HepG2 (cell line): ENCODE data around the gene MYPN. TPM values are rescaled to one million over a fixed set of nuclear protein-coding genes. Genes with fewer than 3 reads are reported as not detected.

Experiments
- ATAC-seq: fragments of 200-7000 bp; cut with Tn5 transposase; 3 replicates; pipeline ENCODE4 v1.9.1; 2020; ENCODE audit warnings: mild to moderate bottlenecking, moderate library complexity
- BruUV-seq: library from RNA; stranded (reverse); fragments of 400-500 nt; replicated peaks from 2 replicates; lab custom pipeline; 2021; lab: Mats Ljungman, UMichigan
- CTCF ChIA-PET: fragments of 300-600 bp; formaldehyde crosslinking; extraction: SDS; loops from one replicate; lab custom pipeline; 2021; ENCODE audit warnings: low total read pairs, inconsistent platforms, low intra/inter-chr PET ratio; lab: Yijun Ruan, JAX
- POLR2A ChIA-PET: fragments of 350-600 bp; sonication (Branson Sonifier 250); formaldehyde crosslinking; loops from one replicate; lab custom pipeline; 2020; ENCODE audit warnings: antibody characterized with exemption, inconsistent platforms; lab: Yijun Ruan, JAX
- DNase-seq: peaks from one replicate; pipeline ENCODE4 v3.0.0-alpha.2; 2015; ENCODE audit warnings: low spot score
- FAIRE-seq: peaks from 3 replicates; lab custom pipeline; 2011; peaks lifted over from hg19 to GRCh38; lab: Jason Lieb, UNC
- H2AFZ ChIP-seq: one replicate; pipeline ENCODE4 v1.6.1; 2011; ENCODE audit warnings: low read length, inconsistent platforms
- H3K27ac ChIP-seq: fragments of 300-600 bp; 3 replicates; pipeline ENCODE4 v1.8.0; 2011; ENCODE audit warnings: mixed run types, mild to moderate bottlenecking, mixed read lengths, low read length, inconsistent platforms; ENCODE audit not compliant: insufficient read depth; ENCODE audit errors: extremely low read length
- H3K27me3 ChIP-seq, 2 experiments: fragments of 200-600 bp in 1 of 2; 2 replicates in 1 of 2; 3 replicates in 1 of 2; pipeline versions ENCODE4 v1.6.0 to v1.8.0; 2011; ENCODE audit warnings: low read length in 2 of 2, mild to moderate bottlenecking in 2 of 2, moderate library complexity in 2 of 2, inconsistent platforms in 1 of 2; ENCODE audit not compliant: insufficient read depth in 2 of 2, control insufficient read depth in 1 of 2
- H3K36me3 ChIP-seq, 2 experiments: fragments of 200-600 bp in 1 of 2; replicated peaks in 1 of 2; 2 replicates in 1 of 2; 3 replicates in 1 of 2; pipeline versions ENCODE4 v1.5.1 to v1.8.0; 2011; ENCODE audit warnings: low read length in 2 of 2, inconsistent platforms in 1 of 2; ENCODE audit not compliant: insufficient read depth in 2 of 2, control insufficient read depth in 1 of 2
- H3K4me1 ChIP-seq: 2 replicates; pipeline ENCODE4 v1.5.1; 2012; ENCODE audit warnings: low read length, inconsistent platforms; ENCODE audit not compliant: insufficient read depth
- H3K4me2 ChIP-seq: 2 replicates; pipeline ENCODE4 v1.6.0; 2011; ENCODE audit warnings: low read depth, low read length, inconsistent platforms
- H3K4me3 ChIP-seq, 3 experiments: fragments of 200-600 bp in 1 of 3; sonication (generic), shearing (Covaris generic) in 1 of 3; replicated peaks in 1 of 3; 2 replicates each; pipeline ENCODE4 v1.5.1; 2011 to 2016; ENCODE audit warnings: low read length in 3 of 3, inconsistent platforms in 2 of 3, low read depth in 2 of 3, mild to moderate bottlenecking in 2 of 3, control low read depth in 1 of 3, mixed read lengths in 1 of 3; ENCODE audit not compliant: insufficient read depth in 1 of 3
- H3K79me2 ChIP-seq: one replicate; pipeline ENCODE4 v1.6.1; 2011; ENCODE audit warnings: low read length, inconsistent platforms; ENCODE audit not compliant: insufficient read depth
- H3K9ac ChIP-seq: 2 replicates; pipeline ENCODE4 v1.6.0; 2011; ENCODE audit warnings: mild to moderate bottlenecking, low read depth, low read length, inconsistent platforms; ENCODE audit not compliant: insufficient read depth
- H3K9me3 ChIP-seq: 2 replicates; pipeline ENCODE4 v1.5.1; 2012; ENCODE audit warnings: mild to moderate bottlenecking, low read length
- H4K20me1 ChIP-seq: 2 replicates; pipeline ENCODE4 v1.6.0; 2011; ENCODE audit warnings: inconsistent platforms, mild to moderate bottlenecking, low read length, moderate library complexity; ENCODE audit not compliant: insufficient read depth
- FOXA3 ChIP-seq: IDR thresholded peaks from 2 replicates; pipeline ENCODE4 v1.6.1; 2016; ENCODE audit warnings: missing genetic modification reagents, missing compliant biosample characterization
- KLF6 ChIP-seq: IDR thresholded peaks from 2 replicates; pipeline ENCODE4 v1.8.0; 2016; ENCODE audit warnings: missing biosample characterization, missing genetic modification reagents
- MIXL1 ChIP-seq: IDR thresholded peaks from 2 replicates; pipeline ENCODE4 v1.6.1; 2016
- NFE2L2 ChIP-seq: fragments of 150-350 bp; IDR thresholded peaks from 2 replicates; pipeline ENCODE4 v1.6.1; 2014; ENCODE audit warnings: low read length
- RAD21 ChIP-seq: fragments of 450-650 bp; formaldehyde crosslinking; IDR thresholded peaks from 2 replicates; pipeline ENCODE4 v1.5.0; 2020; ENCODE audit warnings: mild to moderate bottlenecking
- RXRB ChIP-seq: IDR thresholded peaks from 2 replicates; pipeline ENCODE4 v1.6.1; 2016; ENCODE audit warnings: borderline replicate concordance, missing genetic modification reagents, missing compliant biosample characterization
- SMC3 ChIP-seq: IDR thresholded peaks from 2 replicates; pipeline ENCODE4 v1.6.1; 2011; ENCODE audit warnings: low read length, improper control_type of control experiment
- STAG1 ChIP-seq: sonication (generic); formaldehyde crosslinking; IDR thresholded peaks from 2 replicates; pipeline ENCODE4 v1.4.0; 2020; ENCODE audit warnings: missing genetic modification reagents
- ZSCAN12 ChIP-seq: sonication (generic); formaldehyde crosslinking; IDR thresholded peaks from 2 replicates; pipeline ENCODE4 v1.9.0; 2021; ENCODE audit warnings: mild to moderate bottlenecking, missing genetic modification reagents
- WGBS: methylation state at CpG from one replicate; pipeline ENCODE4 v1.1.6; 2017; ENCODE audit warnings: low lambda C conversion rate; 5-methylcytosine and 5-hydroxymethylcytosine counted together
- in situ Hi-C: cut with HindIII; loops from 2 replicates; pipeline ENCODE4 v1.10.0; 2017; ENCODE audit warnings: low pct_unique_long_range_greater_than_20kb; ENCODE audit not compliant: extremely low pct_ligation_motif_present
- intact Hi-C: fragments of 100-400 bp; cut with micrococcal nuclease; formaldehyde crosslinking; loops from one replicate; pipeline ENCODE4 v1.10.0; 2022; ENCODE audit not compliant: unreplicated experiment
- polyA plus RNA-seq, 8 experiments: library from polyadenylated mRNA; depleted of rRNA in 3 of 8; stranded (reverse) in 7 of 8; unstranded in 1 of 8; fragments of >200 nt; fragmentation: Illumina TruSeq in 4 of 8; extraction: Trizol in 4 of 8; gene quantifications; 2 replicates each; pipeline versions ENCODE4 v1.2.1 to v1.2.3, GENCODE V29; 2011 to 2016; ENCODE audit warnings: low read depth in 4 of 8, missing spikeins in 1 of 8, mixed read lengths in 1 of 8; ENCODE audit not compliant: insufficient read depth in 1 of 8
- total RNA-seq, 5 experiments: library from RNA; depleted of rRNA; stranded (reverse); fragments of >200 nt; fragmentation: Illumina TruSeq; extraction: Trizol; gene quantifications; 2 replicates each; pipeline ENCODE4 v1.2.3, GENCODE V29; 2016; ENCODE audit warnings: low read depth in 1 of 5
- TF ChIP-seq, protein P1 (sequence below): sonication (generic); formaldehyde crosslinking; IDR thresholded peaks from 2 replicates; pipeline ENCODE4 v1.4.0; 2020; ENCODE audit warnings: missing genetic modification reagents, borderline replicate concordance
- TF ChIP-seq, protein P2 (sequence below): IDR thresholded peaks from 2 replicates; pipeline ENCODE4 v1.6.1; 2012; ENCODE audit warnings: low read depth, low read length, improper control_type of control experiment
- TF ChIP-seq, protein P3 (sequence below): sonication (generic); formaldehyde crosslinking; IDR thresholded peaks from 2 replicates; pipeline ENCODE4 v1.5.0; 2020; ENCODE audit warnings: mild to moderate bottlenecking, missing genetic modification reagents, moderate library complexity
- TF ChIP-seq, protein P4 (sequence below): sonication (generic); formaldehyde crosslinking; IDR thresholded peaks from 2 replicates; pipeline ENCODE4 v1.4.0; 2020; ENCODE audit warnings: mild to moderate bottlenecking, missing genetic modification reagents

Gene MYPN
- total and polyA plus RNA-seq, 2 of the 13 experiments (the other 11 are each of a cell fraction or from before 2014, with no cell fraction given) = not detected

DNA sequence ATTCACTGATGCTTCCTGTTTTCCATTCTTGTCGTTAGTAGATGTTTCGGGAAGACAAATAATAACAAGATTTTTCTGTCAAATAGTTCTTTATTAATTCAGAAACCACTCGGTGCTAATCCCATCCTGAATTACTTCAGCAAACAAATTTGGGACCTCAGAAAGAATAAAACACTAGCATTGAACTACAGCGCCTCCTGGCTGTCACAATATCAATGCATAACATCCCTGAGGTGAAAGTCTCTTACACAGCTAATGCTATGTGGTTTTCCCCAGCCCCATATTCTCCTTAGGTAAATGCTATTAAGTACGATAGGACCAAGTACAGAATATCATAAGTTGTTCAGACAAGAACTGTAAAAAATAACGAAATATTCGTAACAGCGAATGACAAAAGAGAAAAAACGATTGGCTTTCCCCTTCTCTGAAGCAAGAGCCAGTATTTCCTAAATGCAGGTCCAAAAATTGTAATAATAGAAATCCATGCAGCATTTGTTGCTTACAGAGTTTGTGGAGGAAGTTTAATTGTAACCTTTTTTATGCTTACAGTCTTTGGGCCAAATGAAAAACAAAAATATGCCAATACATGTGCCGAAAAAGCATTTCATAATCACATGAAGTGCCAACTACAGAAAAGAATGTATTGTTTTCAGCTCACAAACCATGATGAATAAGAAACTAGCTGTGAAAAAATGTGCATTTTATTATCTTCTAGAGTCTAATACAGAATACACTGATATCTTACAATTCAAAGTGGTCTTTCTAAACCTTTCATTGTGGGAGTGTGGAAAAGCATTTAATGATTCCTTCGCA is 47.3 kb downstream of the MYPN start:
- POLR2A ChIA-PET = interaction anchor here (0.6 kb wide), 1 partner anchor 301 kb away, joined by 3 read pairs; no protein-coding TSS in a partner anchor
- ATAC-seq (peak; percentile 67), FAIRE-seq (peak; percentile 36), DNase-seq (peak; percentile 57)
- H2AFZ ChIP-seq = no peak overlapping the region
- no peaks in the 10 kb centered on the region for H3K79me2 ChIP-seq
- BruUV-seq = no TSS peak
- no peaks in the 10 kb centered on the region for H3K27me3 ChIP-seq
- H3K4me3 ChIP-seq = no peak overlapping the region
- peaks cover 13% of the 10 kb centered on the region for H3K4me1 ChIP-seq
- TF ChIP-seq, protein P1, sequence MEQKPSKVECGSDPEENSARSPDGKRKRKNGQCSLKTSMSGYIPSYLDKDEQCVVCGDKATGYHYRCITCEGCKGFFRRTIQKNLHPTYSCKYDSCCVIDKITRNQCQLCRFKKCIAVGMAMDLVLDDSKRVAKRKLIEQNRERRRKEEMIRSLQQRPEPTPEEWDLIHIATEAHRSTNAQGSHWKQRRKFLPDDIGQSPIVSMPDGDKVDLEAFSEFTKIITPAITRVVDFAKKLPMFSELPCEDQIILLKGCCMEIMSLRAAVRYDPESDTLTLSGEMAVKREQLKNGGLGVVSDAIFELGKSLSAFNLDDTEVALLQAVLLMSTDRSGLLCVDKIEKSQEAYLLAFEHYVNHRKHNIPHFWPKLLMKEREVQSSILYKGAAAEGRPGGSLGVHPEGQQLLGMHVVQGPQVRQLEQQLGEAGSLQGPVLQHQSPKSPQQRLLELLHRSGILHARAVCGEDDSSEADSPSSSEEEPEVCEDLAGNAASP = peak; percentile 23; the same call in 1 of the 2 replicates
- 0 out of 2 replicates have a peak, but pooled peaks have one; percentile 22 for TF ChIP-seq RXRB
- peak; percentile 85 for TF ChIP-seq SMC3
- TF ChIP-seq FOXA3 = 0 out of 2 replicates have a peak, but pooled peaks have one; percentile 6
- TF ChIP-seq RAD21 (CRISPR knock-in tag) = peak; percentile 66; the same call in 1 of the 2 replicates
- no peak for TF ChIP-seq ZSCAN12 (CRISPR knock-in tag)
- TF ChIP-seq, protein P2, sequence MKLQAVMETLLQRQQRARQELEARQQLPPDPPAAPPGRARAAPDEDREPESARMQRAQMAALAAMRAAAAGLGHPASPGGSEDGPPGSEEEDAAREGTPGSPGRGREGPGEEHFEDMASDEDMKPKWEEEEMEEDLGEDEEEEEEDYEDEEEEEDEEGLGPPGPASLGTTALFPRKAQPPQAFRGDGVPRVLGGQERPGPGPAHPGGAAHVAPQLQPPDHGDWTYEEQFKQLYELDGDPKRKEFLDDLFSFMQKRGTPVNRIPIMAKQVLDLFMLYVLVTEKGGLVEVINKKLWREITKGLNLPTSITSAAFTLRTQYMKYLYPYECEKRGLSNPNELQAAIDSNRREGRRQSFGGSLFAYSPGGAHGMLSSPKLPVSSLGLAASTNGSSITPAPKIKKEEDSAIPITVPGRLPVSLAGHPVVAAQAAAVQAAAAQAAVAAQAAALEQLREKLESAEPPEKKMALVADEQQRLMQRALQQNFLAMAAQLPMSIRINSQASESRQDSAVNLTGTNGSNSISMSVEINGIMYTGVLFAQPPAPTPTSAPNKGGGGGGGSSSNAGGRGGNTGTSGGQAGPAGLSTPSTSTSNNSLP = 0 out of 2 replicates have a peak, but pooled peaks have one; percentile 18
- TF ChIP-seq, protein P3, sequence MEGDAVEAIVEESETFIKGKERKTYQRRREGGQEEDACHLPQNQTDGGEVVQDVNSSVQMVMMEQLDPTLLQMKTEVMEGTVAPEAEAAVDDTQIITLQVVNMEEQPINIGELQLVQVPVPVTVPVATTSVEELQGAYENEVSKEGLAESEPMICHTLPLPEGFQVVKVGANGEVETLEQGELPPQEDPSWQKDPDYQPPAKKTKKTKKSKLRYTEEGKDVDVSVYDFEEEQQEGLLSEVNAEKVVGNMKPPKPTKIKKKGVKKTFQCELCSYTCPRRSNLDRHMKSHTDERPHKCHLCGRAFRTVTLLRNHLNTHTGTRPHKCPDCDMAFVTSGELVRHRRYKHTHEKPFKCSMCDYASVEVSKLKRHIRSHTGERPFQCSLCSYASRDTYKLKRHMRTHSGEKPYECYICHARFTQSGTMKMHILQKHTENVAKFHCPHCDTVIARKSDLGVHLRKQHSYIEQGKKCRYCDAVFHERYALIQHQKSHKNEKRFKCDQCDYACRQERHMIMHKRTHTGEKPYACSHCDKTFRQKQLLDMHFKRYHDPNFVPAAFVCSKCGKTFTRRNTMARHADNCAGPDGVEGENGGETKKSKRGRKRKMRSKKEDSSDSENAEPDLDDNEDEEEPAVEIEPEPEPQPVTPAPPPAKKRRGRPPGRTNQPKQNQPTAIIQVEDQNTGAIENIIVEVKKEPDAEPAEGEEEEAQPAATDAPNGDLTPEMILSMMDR = peak; percentile 76
- no peak for TF ChIP-seq KLF6 (CRISPR knock-in tag)
- no peak for TF ChIP-seq NFE2L2
- TF ChIP-seq STAG1 (CRISPR knock-in tag) = peak; percentile 78
- TF ChIP-seq, protein P4, sequence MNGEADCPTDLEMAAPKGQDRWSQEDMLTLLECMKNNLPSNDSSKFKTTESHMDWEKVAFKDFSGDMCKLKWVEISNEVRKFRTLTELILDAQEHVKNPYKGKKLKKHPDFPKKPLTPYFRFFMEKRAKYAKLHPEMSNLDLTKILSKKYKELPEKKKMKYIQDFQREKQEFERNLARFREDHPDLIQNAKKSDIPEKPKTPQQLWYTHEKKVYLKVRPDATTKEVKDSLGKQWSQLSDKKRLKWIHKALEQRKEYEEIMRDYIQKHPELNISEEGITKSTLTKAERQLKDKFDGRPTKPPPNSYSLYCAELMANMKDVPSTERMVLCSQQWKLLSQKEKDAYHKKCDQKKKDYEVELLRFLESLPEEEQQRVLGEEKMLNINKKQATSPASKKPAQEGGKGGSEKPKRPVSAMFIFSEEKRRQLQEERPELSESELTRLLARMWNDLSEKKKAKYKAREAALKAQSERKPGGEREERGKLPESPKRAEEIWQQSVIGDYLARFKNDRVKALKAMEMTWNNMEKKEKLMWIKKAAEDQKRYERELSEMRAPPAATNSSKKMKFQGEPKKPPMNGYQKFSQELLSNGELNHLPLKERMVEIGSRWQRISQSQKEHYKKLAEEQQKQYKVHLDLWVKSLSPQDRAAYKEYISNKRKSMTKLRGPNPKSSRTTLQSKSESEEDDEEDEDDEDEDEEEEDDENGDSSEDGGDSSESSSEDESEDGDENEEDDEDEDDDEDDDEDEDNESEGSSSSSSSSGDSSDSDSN (CRISPR knock-in tag) = no peak
- 0 out of 2 replicates have a peak, but pooled peaks have one; percentile 19 for TF ChIP-seq MIXL1 (CRISPR knock-in tag)
- in situ Hi-C loops (loop anchor here (5.0 kb wide), 1 partner anchor 304 kb away; no protein-coding TSS in a partner anchor), intact Hi-C loops (loop anchor here (1.0 to 5.0 kb wide), 4 partner anchors 51 to 368 kb away; no protein-coding TSS in a partner anchor)
- H3K4me2 ChIP-seq = no peak overlapping the region
- H3K9ac ChIP-seq = no peak overlapping the region
- no peak overlapping the region for H3K27ac ChIP-seq
- no peaks in the 10 kb centered on the region for H3K9me3 ChIP-seq
- CTCF ChIA-PET = interaction anchor here (1.1 to 1.6 kb wide), 4 partner anchors 74 to 368 kb away, joined by 3 to 12 read pairs (median 4); no protein-coding TSS in a partner anchor
- H3K36me3 ChIP-seq = no peaks in the 10 kb centered on the region
- 15% methylated on average over 11 of the region's 11 CpGs for WGBS
- H4K20me1 ChIP-seq = no peaks in the 10 kb centered on the region
